Esophagus muscularis mucosa (tissue), 4 donors: ENCODE data around the gene MAMDC4. TPM values are rescaled to one million over a fixed set of nuclear protein-coding genes. Genes with fewer than 3 reads are reported as not detected.

ENCODE experiments used
- DNase-seq: peaks from one replicate; pipeline ENCODE4 v3.0.0-alpha.2; 2017; ENCODE audit errors: extremely low spot score
- H3K27ac ChIP-seq, 4 donors: fragments of 200-600 bp; sonication (generic); replicated peaks in 1 of 4; 1 replicate in 3 of 4; 2 replicates in 1 of 4; pipeline ENCODE4 v1.5.1; 2016 to 2019; ENCODE audit warnings: mild to moderate bottlenecking in 1 of 4
- H3K27me3 ChIP-seq, 4 donors: fragments of 200-600 bp; sonication (generic); one replicate each; pipeline versions ENCODE4 v1.5.1 to v1.6.0; 2016 to 2019
- H3K36me3 ChIP-seq, 4 donors: fragments of 200-600 bp; sonication (generic); one replicate each; pipeline ENCODE4 v1.5.1; 2016 to 2019
- H3K4me1 ChIP-seq, 4 donors: fragments of 200-600 bp; sonication (generic); one replicate each; pipeline ENCODE4 v1.5.1; 2016 to 2019
- H3K4me3 ChIP-seq, 4 donors: fragments of 200-600 bp; sonication (generic); 1 replicate in 2 of 4; 2 replicates in 2 of 4; pipeline ENCODE4 v1.5.1; 2016 to 2019; ENCODE audit warnings: mild to moderate bottlenecking in 4 of 4, moderate library complexity in 1 of 4
- H3K9me3 ChIP-seq, 4 donors: fragments of 200-600 bp; sonication (generic); 1 replicate in 3 of 4; 2 replicates in 1 of 4; pipeline ENCODE4 v1.5.1; 2016 to 2019
- EP300 ChIP-seq: sonication (generic); formaldehyde crosslinking; IDR thresholded peaks from one replicate; pipeline ENCODE4 v1.6.1; 2017; ENCODE audit warnings: antibody characterized with exemption
- POLR2A ChIP-seq: fragments of 450-650 bp; IDR thresholded peaks from one replicate; pipeline ENCODE4 v1.6.1; 2017; ENCODE audit warnings: antibody characterized with exemption, moderate library complexity, mild to moderate bottlenecking, low read depth
- POLR2AphosphoS5 ChIP-seq, 2 donors: sonication (generic); formaldehyde crosslinking; IDR thresholded peaks; one replicate each; pipeline ENCODE4 v1.6.1; 2017; ENCODE audit warnings: antibody characterized with exemption in 2 of 2
- WGBS: methylation state at CpG from one replicate; pipeline ENCODE4 v1.1.5; 2018; 5-methylcytosine and 5-hydroxymethylcytosine counted together
- intact Hi-C: fragments of 100-400 bp; cut with DNase I; formaldehyde crosslinking; loops from one replicate; pipeline ENCODE4 v1.15.1; 2023
- total RNA-seq, 4 donors: library from RNA; depleted of rRNA; stranded (reverse); fragments of >200 nt; gene quantifications; one replicate each; pipeline versions ENCODE4 v1.1.0 to v1.2.1, GENCODE V29; 2016
- TF ChIP-seq, protein P1 (sequence below), 3 experiments: fragments of 200-600 bp in 2 of 3; fragments of 450-650 bp in 1 of 3; sonication (generic) in 2 of 3; IDR thresholded peaks; one replicate each; pipeline ENCODE4 v1.5.1; 2017 to 2019; ENCODE audit warnings: antibody characterized with exemption in 3 of 3, mild to moderate bottlenecking in 2 of 3, moderate library complexity in 1 of 3

Gene MAMDC4
- total RNA-seq, 4 donors from 2014 or later: 1.7 to 4.7 (median 2.1) TPM

DNA sequence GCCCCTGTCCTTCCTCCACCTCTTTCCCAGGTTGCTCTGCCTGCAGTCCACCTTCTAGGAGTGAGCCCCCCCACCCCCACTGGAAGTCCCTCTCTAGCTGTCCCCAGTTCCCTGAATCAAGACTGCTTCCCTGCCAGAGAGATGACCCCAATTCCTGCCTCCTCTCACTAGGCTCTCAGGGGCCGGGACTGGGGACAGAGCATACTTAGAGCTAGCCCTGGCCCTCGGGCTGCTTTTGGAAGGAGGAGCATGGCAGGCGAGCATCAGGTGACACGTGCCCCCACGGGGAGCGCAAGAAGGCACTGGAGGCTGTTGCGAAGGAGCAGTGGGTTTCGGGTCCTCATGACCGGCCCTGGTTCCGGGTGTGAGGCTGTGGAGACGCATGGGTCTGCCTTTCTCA lies 43.9 kb downstream of the MAMDC4 start:
- no peak for DNase-seq
- peaks cover 4 to 7% (median 6%) of the 10 kb centered on the region in 4 donors for H3K4me1 ChIP-seq
- 78% methylated on average over 8 of the region's 11 CpGs for WGBS
- no peak overlapping the region for H3K27ac ChIP-seq
- no peaks in the 10 kb centered on the region for H3K27me3 ChIP-seq
- H3K9me3 ChIP-seq: no peaks in the 10 kb centered on the region
- H3K36me3 ChIP-seq: peaks cover 8 to 51% (median 49%) of the 10 kb centered on the region in 4 donors
- no peak for TF ChIP-seq POLR2AphosphoS5 (IDR thresholded peaks at IDR 0.05)
- TF ChIP-seq EP300: no peak
- TF ChIP-seq POLR2A: no peak
- TF ChIP-seq, protein P1, sequence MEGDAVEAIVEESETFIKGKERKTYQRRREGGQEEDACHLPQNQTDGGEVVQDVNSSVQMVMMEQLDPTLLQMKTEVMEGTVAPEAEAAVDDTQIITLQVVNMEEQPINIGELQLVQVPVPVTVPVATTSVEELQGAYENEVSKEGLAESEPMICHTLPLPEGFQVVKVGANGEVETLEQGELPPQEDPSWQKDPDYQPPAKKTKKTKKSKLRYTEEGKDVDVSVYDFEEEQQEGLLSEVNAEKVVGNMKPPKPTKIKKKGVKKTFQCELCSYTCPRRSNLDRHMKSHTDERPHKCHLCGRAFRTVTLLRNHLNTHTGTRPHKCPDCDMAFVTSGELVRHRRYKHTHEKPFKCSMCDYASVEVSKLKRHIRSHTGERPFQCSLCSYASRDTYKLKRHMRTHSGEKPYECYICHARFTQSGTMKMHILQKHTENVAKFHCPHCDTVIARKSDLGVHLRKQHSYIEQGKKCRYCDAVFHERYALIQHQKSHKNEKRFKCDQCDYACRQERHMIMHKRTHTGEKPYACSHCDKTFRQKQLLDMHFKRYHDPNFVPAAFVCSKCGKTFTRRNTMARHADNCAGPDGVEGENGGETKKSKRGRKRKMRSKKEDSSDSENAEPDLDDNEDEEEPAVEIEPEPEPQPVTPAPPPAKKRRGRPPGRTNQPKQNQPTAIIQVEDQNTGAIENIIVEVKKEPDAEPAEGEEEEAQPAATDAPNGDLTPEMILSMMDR (IDR thresholded peaks at IDR 0.05): no peak
- H3K4me3 ChIP-seq: no peak overlapping the region
- intact Hi-C loops: no loop called here

DNA sequence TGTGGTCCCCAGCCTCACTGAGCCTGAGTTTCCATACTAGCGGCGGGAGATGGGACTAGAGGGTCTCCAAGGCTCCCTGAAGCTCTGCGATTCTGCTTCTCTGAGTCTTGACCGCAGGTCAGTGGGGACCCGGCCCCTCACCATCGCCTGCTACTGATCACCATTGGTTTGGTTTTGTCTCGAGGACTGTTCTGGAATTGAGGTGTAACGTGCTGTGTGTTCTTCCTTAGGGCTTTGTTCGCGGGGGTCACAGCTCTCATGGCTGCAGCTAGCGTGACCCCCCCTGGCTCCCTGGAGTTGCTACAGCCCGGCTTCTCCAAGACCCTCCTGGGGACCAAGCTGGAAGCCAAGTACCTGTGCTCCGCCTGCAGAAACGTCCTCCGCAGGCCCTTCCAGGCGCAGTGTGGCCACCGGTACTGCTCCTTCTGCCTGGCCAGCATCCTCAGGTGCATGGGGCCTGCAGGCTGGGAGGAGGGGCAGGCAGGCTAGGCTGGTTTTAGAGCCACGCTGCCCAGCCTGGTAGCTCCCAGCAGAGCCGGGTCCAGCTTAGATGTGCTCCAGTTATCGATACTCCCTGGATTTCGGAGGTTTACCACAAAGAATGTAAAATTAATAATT lies 46.4 kb downstream of the MAMDC4 start:
- peaks cover 8 to 38% (median 34%) of the 10 kb centered on the region in 4 donors for H3K36me3 ChIP-seq
- DNase-seq: no peak
- H3K4me1 ChIP-seq: peaks cover 29 to 33% (median 31%) of the 10 kb centered on the region in 4 donors
- WGBS: 96% methylated on average over 18 of the region's 21 CpGs
- H3K4me3 ChIP-seq: no peak overlapping the region
- TF ChIP-seq POLR2A (no peak), EP300 (no peak), POLR2AphosphoS5 (IDR thresholded peaks at IDR 0.05) (no peak)
- TF ChIP-seq, protein P1 (IDR thresholded peaks at IDR 0.05): no peak
- H3K9me3 ChIP-seq: no peaks in the 10 kb centered on the region
- no peaks in the 10 kb centered on the region for H3K27me3 ChIP-seq
- no peak overlapping the region for H3K27ac ChIP-seq
- intact Hi-C loops: no loop called here

DNA sequence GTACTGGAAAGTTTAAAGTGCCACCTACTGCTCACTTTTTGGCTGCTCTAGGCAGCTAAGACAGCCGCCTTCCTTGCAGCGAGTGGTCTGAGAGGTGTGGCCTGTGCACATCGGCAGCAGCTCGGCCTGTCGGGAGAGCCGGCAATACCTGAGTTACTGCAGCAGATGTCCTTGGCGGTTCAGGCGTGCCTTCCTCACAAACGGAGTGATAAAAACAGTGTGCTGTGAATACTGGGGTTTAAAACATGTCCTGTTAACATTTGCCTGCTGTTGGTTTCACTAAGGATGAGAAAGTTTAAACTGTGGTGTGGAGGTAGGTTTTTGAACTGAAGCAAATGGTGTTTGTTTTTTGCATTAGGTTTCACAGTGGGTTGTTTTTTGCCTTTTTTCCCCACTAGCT lies 47.0 kb downstream of the MAMDC4 start:
- H3K4me3 ChIP-seq: no peak overlapping the region
- no peaks in the 10 kb centered on the region for H3K9me3 ChIP-seq
- TF ChIP-seq POLR2AphosphoS5 (IDR thresholded peaks at IDR 0.05) (no peak), POLR2A (no peak), EP300 (no peak)
- TF ChIP-seq, protein P1 (IDR thresholded peaks at IDR 0.05): no peak
- no peaks in the 10 kb centered on the region for H3K27me3 ChIP-seq
- peaks cover 29 to 36% (median 35%) of the 10 kb centered on the region in 4 donors for H3K4me1 ChIP-seq
- H3K36me3 ChIP-seq: peaks cover 8 to 36% (median 33%) of the 10 kb centered on the region in 4 donors
- 47% methylated on average over 9 of the region's 9 CpGs for WGBS
- no peak for DNase-seq
- no peak overlapping the region for H3K27ac ChIP-seq
- intact Hi-C loops: no loop called here

DNA sequence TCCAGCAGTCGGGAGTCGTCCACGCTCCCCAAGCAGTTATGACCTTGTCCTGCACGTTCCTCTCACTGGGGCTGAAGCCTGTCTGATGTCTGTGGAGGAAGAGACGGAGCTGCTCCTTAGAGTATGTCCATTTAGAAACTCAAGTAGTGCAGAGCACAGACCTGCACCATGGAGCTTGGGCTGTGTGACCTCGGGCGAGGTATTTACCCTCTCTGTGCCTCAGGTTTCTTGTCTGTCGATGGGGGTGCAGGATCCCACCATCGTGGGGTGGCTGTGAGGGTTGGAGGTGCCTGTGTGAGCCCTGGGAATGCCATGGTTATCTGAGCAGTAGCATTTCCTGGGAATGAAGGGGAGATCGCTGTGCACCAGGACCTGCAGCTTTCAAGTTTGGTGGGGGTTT lies 48.4 kb downstream of the MAMDC4 start:
- 91% methylated on average over 8 of the region's 10 CpGs for WGBS
- no peak for DNase-seq
- TF ChIP-seq POLR2A (no peak), POLR2AphosphoS5 (IDR thresholded peaks at IDR 0.05) (no peak), EP300 (no peak)
- TF ChIP-seq, protein P1 (IDR thresholded peaks at IDR 0.05): no peak
- no peak overlapping the region for H3K4me3 ChIP-seq
- intact Hi-C loops: no loop called here
- H3K36me3 ChIP-seq: peaks cover 8 to 26% (median 24%) of the 10 kb centered on the region in 4 donors
- H3K9me3 ChIP-seq: no peaks in the 10 kb centered on the region
- peak overlapping the region in 2 of 4 donors; percentile 66 to 75 for H3K27ac ChIP-seq
- H3K4me1 ChIP-seq: peaks cover 29 to 36% (median 35%) of the 10 kb centered on the region in 4 donors
- no peaks in the 10 kb centered on the region for H3K27me3 ChIP-seq
